Endothelial cell of umbilical vein (primary cell): ENCODE data around the gene FURIN. TPM values are rescaled to one million over a fixed set of nuclear protein-coding genes. Genes with fewer than 3 reads are reported as not detected.

Experiments used
- BruUV-seq: library from RNA; stranded (reverse); fragments of 400-500 nt; replicated peaks from 2 replicates; lab custom pipeline; 2021; lab: Mats Ljungman, UMichigan
- CTCF ChIA-PET: fragments of 300-600, 350-600 bp; sonication (Branson Sonifier 250); formaldehyde crosslinking; loops from one replicate; lab custom pipeline; 2021; ENCODE audit warnings: antibody characterized with exemption, inconsistent platforms; lab: Charles Lee
- POLR2A ChIA-PET: fragments of 300-600, 350-600 bp; sonication (Branson Sonifier 250); formaldehyde crosslinking; loops from one replicate; lab custom pipeline; 2021; ENCODE audit warnings: antibody characterized with exemption, inconsistent platforms; lab: Charles Lee
- DNase-seq: peaks from one replicate; pipeline ENCODE4 v3.0.0-alpha.2; 2011; ENCODE audit warnings: low read depth, low spot score
- FAIRE-seq: peaks from 2 replicates; lab custom pipeline; 2011; peaks lifted over from hg19 to GRCh38; lab: Jason Lieb, UNC
- H2AFZ ChIP-seq: 2 replicates; pipeline ENCODE4 v1.6.0; 2012; ENCODE audit warnings: low read depth, low read length, control low read depth, inconsistent platforms
- H3K27ac ChIP-seq: 2 replicates; pipeline ENCODE4 v1.5.1; 2011; ENCODE audit warnings: low read depth, mild to moderate bottlenecking, control low read depth, low read length, moderate library complexity; ENCODE audit not compliant: insufficient read depth
- H3K27me3 ChIP-seq, 2 experiments: 2 replicates each; pipeline versions ENCODE4 v1.6.0 to v1.6.1; 2011; ENCODE audit warnings: low read length in 2 of 2, mixed read lengths in 1 of 2; ENCODE audit not compliant: control insufficient read depth in 2 of 2, insufficient read depth in 2 of 2
- H3K36me3 ChIP-seq, 2 experiments: 2 replicates in 1 of 2; 3 replicates in 1 of 2; pipeline ENCODE4 v1.5.1; 2011; ENCODE audit warnings: low read length in 2 of 2, mild to moderate bottlenecking in 1 of 2, moderate library complexity in 1 of 2; ENCODE audit not compliant: control insufficient read depth in 2 of 2, insufficient read depth in 2 of 2; ENCODE audit errors: extremely low read depth in 1 of 2
- H3K4me1 ChIP-seq: 3 replicates; pipeline ENCODE4 v1.5.1; 2011; ENCODE audit warnings: mild to moderate bottlenecking, low read length; ENCODE audit not compliant: control insufficient read depth, insufficient read depth; ENCODE audit errors: extremely low read depth
- H3K4me2 ChIP-seq: 2 replicates; pipeline ENCODE4 v1.6.1; 2011; ENCODE audit warnings: low read length, control low read depth, mixed read lengths; ENCODE audit not compliant: insufficient read depth
- H3K4me3 ChIP-seq, 3 experiments: fragments of 200-600 bp in 1 of 3; sonication (generic), shearing (Covaris generic) in 1 of 3; replicated peaks in 1 of 3; 2 replicates each; pipeline ENCODE4 v1.5.1; 2011 to 2016; ENCODE audit warnings: control low read depth in 3 of 3, low read length in 3 of 3, mild to moderate bottlenecking in 2 of 3, inconsistent platforms in 1 of 3, low read depth in 1 of 3, moderate library complexity in 1 of 3; ENCODE audit not compliant: insufficient read depth in 1 of 3
- H3K79me2 ChIP-seq: 2 replicates; pipeline ENCODE4 v1.6.0; 2012; ENCODE audit warnings: low read length, inconsistent platforms; ENCODE audit not compliant: control insufficient read depth, insufficient read depth
- H3K9ac ChIP-seq: replicated peaks from 2 replicates; pipeline ENCODE3; 2011; ENCODE audit warnings: low read length, control low read depth; ENCODE audit not compliant: insufficient read depth; ENCODE audit errors: extremely low read depth
- H3K9me1 ChIP-seq: replicated peaks from 3 replicates; pipeline ENCODE4 v1.6.0; 2011; ENCODE audit warnings: mild to moderate bottlenecking, low read length; ENCODE audit not compliant: control insufficient read depth, insufficient read depth; ENCODE audit errors: extremely low read depth
- H3K9me3 ChIP-seq: replicated peaks from 2 replicates; pipeline ENCODE4 v1.5.1; 2012; ENCODE audit warnings: low read length, inconsistent platforms; ENCODE audit not compliant: control insufficient read depth, insufficient read depth
- H4K20me1 ChIP-seq: replicated peaks from 2 replicates; pipeline ENCODE3; 2011; ENCODE audit warnings: mild to moderate bottlenecking, low read length; ENCODE audit not compliant: control insufficient read depth, insufficient read depth; ENCODE audit errors: extremely low read depth
- CTCF ChIP-seq, 2 donors: IDR thresholded peaks; 1 replicate in 1 of 2; 2 replicates in 1 of 2; pipeline ENCODE4 v1.5.1; 2011; ENCODE audit warnings: low read length in 2 of 2, mild to moderate bottlenecking in 2 of 2, moderate library complexity in 2 of 2, control low read depth in 1 of 2, inconsistent platforms in 1 of 2, low read depth in 1 of 2; ENCODE audit not compliant: insufficient read depth in 1 of 2; ENCODE audit errors: extremely low read depth in 1 of 2
- EZH2 ChIP-seq: IDR thresholded peaks from 2 replicates; pipeline ENCODE4 v1.6.1; 2012; ENCODE audit warnings: borderline replicate concordance, low read depth, mild to moderate bottlenecking, moderate library complexity, low read length, inconsistent platforms; ENCODE audit not compliant: severe bottlenecking
- FOS ChIP-seq: IDR thresholded peaks from 2 replicates; pipeline ENCODE4 v1.6.1; 2011; ENCODE audit warnings: mild to moderate bottlenecking, low read length, moderate library complexity, borderline replicate concordance; ENCODE audit not compliant: insufficient read depth
- GATA2 ChIP-seq: IDR thresholded peaks from 2 replicates; pipeline ENCODE4 v1.7.0; 2011; ENCODE audit warnings: low read depth, mild to moderate bottlenecking, moderate library complexity, mixed read lengths, low read length; ENCODE audit not compliant: insufficient read length, insufficient read depth
- JUN ChIP-seq: IDR thresholded peaks from 2 replicates; pipeline ENCODE4 v1.6.1; 2011; ENCODE audit warnings: borderline replicate concordance, low read depth; ENCODE audit not compliant: insufficient read length, insufficient read depth
- MAX ChIP-seq: IDR thresholded peaks from 2 replicates; pipeline ENCODE4 v1.6.1; 2011; ENCODE audit not compliant: insufficient read depth, insufficient read length
- MYC ChIP-seq: IDR thresholded peaks from one replicate; pipeline ENCODE4 v1.6.1; 2011; ENCODE audit warnings: mild to moderate bottlenecking, low read depth, low read length
- POLR2A ChIP-seq: IDR thresholded peaks from 2 replicates; pipeline ENCODE4 v1.6.1; 2012; ENCODE audit warnings: low read depth, mild to moderate bottlenecking, control low read depth, low read length
- POLR2AphosphoS5 ChIP-seq: IDR thresholded peaks from 2 replicates; pipeline ENCODE4 v1.6.1; 2012; ENCODE audit warnings: low read depth, mild to moderate bottlenecking, control low read depth, low read length, moderate library complexity; ENCODE audit not compliant: insufficient read depth
- dilution Hi-C: fragments of 300-500 bp; cut with MboI; formaldehyde crosslinking; loops from one replicate; pipeline ENCODE4 v1.15.0; 2019; ENCODE audit warnings: low sequenced_read_pairs; ENCODE audit not compliant: extremely low pct_ligation_motif_present
- intact Hi-C: fragments of 100-400 bp; cut with micrococcal nuclease; formaldehyde crosslinking; loops from one replicate; pipeline ENCODE4 v1.10.0; 2022
- polyA plus RNA-seq, 4 experiments: library from polyadenylated mRNA; depleted of rRNA in 3 of 4; stranded (reverse) in 3 of 4; unstranded in 1 of 4; fragments of >200 nt; gene quantifications; 2 replicates each; pipeline versions ENCODE4 v1.2.1 to v1.2.3, GENCODE V29; 2011 to 2012; ENCODE audit warnings: missing spikeins in 1 of 4
- total RNA-seq: library from RNA; stranded (reverse); gene quantifications from 2 replicates; pipeline ENCODE4 v1.2.3, GENCODE V29; 2021

FURIN gene
- total and polyA plus RNA-seq, 2 donors (not counting 3 experiments of a cell fraction or from before 2014, with no cell fraction given) = 77.4 to 131 TPM

DNA sequence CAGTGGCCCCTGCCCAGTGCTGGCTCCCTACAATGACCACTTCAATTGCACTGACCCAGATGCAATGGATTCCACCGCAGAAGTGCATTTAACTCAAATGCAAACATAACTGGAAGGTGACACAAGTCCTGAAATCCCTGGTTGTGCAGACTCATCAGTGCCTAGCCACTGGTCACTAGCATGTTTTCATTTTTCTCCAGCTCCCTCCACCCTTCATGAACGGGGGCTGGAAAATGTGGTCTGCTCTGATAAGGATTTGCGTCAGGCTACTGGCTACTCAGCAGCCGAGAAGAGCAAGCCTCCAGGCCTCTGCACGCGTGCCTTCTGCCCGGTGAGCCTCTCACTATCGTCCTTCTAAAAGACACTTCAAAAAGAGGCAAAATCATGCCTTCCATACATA lies 27.4 kb upstream of the FURIN start:
- DNase-seq (no peak), FAIRE-seq (no peak)
- no peak overlapping the region for H3K4me2 ChIP-seq
- dilution Hi-C loops = no loop called here
- no peaks in the 10 kb centered on the region for H3K27me3 ChIP-seq
- no peak overlapping the region for H3K4me3 ChIP-seq
- ChIA-PET CTCF (no interaction called here), POLR2A (no interaction called here)
- TF ChIP-seq FOS = no peak
- TF ChIP-seq EZH2 = no peak
- no peak for TF ChIP-seq CTCF (IDR thresholded peaks at IDR 0.05; ENCODE audit: extremely low read depth in 1 of 2, insufficient read depth in 1 of 2, low read depth in 1 of 2, low read length in 2 of 2)
- TF ChIP-seq JUN = no peak
- TF ChIP-seq MYC = no peak
- TF ChIP-seq POLR2AphosphoS5 = no peak
- no peak for TF ChIP-seq MAX
- TF ChIP-seq POLR2A = no peak
- no peak for TF ChIP-seq GATA2
- intact Hi-C loops = no loop called here
- H3K9ac ChIP-seq = no peak overlapping the region
- peak overlapping the region; percentile 40 for H2AFZ ChIP-seq
- no peaks in the 10 kb centered on the region for H4K20me1 ChIP-seq
- H3K4me1 ChIP-seq = peaks cover 3% of the 10 kb centered on the region
- H3K27ac ChIP-seq = no peak overlapping the region
- no peaks in the 10 kb centered on the region for H3K9me1 ChIP-seq
- H3K79me2 ChIP-seq = no peaks in the 10 kb centered on the region
- H3K36me3 ChIP-seq = no peaks in the 10 kb centered on the region
- BruUV-seq = no TSS peak
- H3K9me3 ChIP-seq = no peaks in the 10 kb centered on the region
